Measurements from ENCODE around the gene C12orf43.
A peak's percentile ranks its signal among the peaks of the same experiment; 100 is the strongest.
"Not testable (repeated sequence)": the region's sequence is repeated elsewhere in the genome, so short reads cannot be mapped to it uniquely, and the experiment has no call there.

C12orf43 gene, protein sequence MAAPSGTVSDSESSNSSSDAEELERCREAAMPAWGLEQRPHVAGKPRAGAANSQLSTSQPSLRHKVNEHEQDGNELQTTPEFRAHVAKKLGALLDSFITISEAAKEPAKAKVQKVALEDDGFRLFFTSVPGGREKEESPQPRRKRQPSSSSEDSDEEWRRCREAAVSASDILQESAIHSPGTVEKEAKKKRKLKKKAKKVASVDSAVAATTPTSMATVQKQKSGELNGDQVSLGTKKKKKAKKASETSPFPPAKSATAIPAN

DNA sequence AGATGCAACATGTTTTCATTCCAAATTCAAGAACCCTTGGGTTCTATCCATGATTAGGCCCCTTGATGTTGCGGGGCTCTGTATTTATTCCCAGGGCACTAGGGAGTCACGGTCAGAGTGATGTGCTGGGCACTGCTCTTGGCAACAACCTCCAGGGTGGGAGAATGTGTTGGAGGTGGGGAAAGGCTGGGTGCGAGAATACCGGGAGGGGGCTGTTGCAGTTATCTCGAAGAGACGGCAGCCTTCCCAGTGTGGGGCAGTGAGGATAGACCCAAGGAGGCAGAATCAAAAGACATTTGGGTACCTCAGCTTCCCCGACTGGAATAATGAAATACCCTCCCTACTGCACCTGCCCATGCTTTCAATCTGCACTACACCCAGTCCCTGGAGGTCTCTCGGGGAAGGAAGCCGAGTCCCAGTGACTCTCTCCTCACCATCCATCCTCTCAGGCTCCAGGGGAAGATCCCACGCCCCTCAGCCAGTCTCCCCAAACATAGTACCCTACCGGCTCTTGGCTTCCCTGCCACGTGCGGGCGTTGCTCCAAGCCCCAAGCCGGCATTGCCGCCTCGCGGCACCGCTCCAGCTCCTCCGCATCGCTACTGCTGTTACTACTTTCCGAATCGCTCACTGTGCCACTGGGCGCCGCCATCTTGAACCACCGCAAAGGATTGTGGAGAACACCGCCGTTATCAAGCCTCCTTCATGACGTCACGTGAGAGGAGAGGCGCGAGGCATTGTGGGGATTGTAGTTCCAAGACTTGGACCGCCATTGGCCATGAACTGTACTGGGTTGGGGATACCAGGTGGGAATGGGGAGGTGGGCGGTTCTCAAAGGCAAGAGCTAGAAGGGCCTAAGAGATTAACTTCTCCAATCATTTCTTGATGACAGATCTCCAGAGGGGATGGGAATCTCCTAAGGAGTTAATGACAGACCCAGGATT, at the start of gene C12orf43:
C12orf43 (minus strand) TSS at position 663 of the 942 bp plus-strand sequence; CDS start at position 650, 13 bp downstream.
- DNase-seq = peak; percentile 93

DNA sequence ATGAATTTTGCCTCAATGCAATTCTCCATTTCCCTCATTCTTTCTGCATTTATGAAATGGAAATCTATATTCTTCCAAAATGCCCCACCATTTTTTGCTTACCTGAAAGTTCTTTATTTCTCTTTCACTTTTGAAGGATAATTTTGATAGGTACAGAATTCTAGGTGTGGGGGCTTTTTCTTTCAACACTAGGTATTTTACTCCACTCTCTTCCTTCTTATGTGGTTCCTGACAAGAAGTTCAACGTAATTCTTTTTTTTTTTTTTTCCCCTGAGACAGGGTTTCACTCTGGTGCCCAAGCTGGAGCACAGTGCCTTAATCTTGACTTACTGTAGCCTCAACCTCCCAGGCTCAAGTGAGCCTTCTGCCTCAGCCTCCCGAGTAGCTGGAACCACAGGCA, 49.1 kb upstream of the C12orf43 start:
- DNase-seq = no peak

DNA sequence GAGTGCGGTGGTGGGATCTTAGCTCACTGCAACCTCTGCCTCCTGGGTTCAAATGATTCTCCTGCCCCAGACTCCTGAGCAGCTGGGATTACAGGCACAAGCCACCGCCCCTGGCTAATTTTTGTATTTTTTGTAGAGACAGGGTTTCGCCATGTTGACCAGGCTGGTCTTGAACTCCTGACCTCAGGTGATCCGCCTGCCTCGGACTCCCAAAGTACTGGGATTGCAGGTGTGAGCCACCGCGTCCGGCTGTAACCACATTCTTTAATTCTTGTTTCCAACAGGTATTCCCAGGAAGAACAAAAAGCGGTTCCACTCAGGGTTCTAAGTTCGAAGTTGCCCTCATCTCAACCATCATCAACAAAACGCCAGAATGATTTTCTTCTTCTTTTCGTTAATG, 48.3 kb upstream of the C12orf43 start:
- DNase-seq = not testable (repeated sequence)

DNA sequence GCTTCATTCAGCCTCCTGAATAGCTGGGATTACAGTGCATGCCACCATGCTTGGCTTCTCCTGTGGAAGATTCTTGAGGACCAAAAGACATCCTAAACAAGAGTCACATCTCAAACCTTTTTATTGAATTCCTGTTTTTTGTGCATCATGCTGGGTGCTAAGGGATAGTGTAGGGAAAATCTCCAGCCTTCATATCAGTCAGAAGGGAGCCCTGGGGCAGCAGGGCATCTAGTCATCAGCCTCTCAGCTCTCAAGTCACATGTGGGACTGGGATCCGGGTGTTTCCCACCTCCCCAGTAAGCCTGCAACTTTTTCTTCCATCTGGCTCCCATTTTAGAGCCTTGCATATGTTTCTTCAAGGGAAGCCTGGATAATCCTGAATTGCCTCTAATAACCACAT, 47.8 kb upstream of the C12orf43 start:
- DNase-seq = no peak

DNA sequence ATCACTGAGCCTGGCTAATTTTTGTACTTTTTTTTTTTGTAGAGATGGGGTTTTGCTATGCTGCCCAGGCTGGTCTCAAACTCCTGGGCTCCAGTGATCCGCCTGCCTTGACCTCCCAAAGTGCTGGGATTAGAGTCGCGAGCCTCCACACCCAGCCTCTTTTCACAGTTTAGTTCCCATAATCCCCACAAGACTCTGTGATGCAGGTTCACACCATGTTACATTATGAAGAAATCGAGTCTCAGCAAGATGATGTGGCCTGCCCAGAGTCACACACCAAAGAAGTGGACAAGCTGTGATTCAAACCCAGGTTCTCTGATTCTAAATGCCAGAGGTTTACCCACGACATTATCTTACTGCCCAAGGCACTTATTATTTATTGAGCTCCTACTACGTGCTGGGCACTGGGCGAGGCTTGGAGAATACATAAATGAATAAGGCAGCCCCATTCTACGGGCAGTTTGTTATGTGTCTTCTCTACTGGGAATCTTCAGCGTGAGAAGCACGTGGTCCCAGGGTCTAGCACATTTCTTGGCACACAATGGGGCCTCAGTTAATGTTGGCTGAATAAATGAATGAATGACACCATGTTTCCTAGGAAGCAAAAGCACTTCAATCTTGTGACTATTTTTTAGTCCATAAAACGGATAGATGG, 46.2 kb upstream of the C12orf43 start:
- no peak for DNase-seq

DNA sequence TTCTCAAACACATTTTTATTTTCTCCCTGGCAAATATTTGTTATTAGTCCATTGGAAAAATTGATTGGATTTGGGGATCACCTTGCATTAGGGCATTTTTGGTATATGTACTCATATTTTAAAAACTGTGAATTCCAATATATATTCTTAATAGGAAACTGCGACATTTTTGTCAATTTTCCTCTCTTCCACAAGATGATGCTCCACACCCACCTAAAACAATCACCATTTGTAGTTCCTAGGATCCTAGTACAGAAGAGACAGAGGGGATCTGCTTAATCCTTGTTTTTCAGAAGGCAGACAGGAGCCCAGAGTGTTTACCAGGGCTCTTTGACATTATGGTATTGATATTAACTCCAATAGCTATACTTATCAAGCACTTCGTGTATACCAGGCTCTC, 45.5 kb upstream of the C12orf43 start:
- no peak for DNase-seq

DNA sequence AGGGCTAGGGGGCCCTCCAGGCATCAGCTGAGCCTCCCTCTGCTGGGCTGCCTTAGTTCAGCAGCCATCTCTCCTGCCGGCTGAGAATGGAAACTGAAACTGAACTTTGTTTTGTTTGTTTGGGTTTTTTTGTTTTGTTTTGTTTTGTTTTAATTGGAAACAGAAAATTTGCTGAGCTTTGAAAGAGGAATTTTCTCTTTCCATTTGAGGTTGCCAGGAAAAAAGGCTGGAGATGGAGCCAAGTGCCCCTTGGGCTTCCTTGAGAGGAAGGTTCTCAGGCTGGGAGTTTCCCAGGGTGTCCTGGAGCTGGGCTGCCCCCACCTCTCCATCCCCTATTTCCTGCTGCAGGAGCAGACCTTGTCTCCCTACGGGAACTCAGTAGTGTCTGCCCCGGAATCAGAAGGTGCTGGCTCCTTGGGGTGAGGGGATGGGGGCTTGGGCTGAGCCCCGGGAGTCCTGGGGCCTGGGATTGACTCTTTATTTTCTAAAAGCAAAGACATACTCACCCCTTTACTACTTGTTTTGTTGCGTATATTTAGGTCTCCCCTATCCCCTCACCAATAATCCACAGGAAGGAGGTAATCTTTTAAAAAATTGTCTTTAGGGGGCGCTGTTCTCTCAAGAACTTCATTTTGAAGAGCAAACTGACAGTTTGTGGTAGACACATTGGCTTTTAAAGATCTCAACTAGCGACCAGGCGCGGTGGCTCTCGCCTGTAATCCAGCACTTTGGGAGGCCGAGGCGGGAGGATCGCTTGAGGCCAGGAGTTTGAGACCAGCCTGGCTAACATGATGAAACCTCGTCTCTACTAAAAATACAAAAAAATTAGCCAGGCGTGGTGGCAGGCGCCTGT, 44.1 kb upstream of the C12orf43 start:
- peak; percentile 38 for DNase-seq

DNA sequence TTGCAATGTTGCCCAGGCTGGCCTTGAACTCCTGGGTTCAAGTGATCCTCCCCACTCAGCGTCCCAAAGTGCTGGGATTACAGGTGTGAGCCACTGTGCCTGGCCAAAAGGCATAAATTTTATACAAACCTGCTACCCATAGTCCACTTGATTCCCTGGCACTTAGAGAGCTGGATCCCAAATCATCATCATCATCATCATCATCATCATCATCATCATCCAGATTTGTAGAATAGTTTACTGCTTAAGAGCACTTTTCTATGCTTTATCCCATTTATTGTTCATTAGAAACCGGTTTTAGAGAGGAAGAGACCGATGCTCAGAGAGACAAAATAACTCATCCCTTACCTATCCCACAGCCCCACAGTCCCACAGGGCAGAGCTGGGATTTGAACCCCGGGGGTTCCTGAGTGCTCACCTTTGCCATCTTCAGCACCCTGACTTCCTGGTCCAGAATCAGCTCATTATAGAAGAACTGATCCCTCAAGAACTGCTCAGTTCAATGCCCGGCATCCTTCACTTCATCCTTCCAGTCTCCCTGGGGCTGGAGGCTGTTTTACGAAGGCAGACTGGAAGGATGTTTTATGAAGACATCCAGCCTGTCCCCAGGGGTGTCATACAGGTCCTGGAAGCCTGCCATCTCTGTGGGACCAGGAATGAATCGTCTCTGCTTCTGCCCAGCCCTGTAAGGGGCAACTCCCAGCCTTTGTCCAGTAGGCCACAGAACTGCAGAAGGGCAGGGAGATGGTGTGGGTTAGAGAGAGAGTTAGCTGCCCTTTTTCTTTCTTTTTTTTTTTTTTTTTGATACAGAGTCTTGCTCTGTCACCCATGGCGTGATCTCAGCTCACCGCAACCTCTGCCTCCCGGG, 43.0 kb upstream of the C12orf43 start:
- no peak for DNase-seq

DNA sequence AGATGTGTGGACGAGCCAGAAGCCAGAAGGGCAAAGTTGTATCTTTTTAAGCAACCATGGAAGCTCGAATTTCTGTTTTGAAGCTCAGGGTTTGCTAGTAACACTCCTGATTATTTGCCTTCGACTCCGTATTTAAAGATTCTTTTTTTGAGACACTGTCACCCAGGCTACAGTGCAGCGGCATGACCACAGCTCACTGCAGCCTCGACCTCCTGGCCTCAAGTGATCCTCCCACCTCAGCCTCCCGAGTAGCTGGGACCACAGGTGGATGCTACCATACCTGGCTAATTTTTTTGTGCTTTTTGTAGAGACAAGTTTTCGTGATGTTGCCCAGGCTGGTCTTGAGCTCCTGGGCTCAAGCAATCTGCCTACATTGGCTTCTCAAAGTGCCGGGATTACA, 41.5 kb upstream of the C12orf43 start:
- no peak for DNase-seq

DNA sequence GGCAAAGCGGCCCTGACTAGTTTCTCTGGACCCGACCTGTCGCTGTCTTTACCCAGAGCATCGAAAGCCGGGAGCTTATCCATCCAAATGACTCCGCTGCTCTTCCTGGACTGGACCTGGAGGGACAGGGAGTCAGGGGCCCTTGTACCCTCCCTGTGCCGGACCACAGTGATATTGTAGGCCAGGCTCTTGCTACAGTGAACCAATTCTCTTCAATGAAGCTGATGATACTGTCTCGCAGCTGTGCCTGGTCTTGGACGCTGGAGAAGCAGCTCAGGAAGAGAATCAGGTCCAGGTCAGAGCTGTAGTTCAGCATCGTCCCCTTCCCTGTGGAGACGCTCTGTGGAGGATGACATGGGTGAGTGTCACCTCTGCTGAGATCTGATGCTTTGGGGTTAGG, 37.4 kb upstream of the C12orf43 start:
- no peak for DNase-seq

DNA sequence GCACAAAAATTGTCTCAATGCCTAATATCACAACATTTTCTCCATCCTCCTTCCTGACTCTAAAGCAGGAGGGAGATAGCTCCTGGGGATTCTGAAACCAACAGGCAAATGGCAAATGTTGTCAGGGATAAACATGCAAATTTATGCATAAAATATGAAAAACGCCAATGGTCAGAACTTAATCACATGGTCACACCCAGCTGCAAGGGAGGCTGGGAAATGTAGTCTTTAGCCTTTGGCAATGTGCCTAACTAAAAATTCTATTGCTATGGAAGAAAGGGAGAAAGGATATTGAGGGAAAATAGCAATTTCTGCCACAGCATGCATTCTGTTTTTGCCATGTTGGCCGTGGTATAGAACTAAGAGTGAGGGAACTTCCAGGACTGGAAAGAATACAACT, 34.4 kb upstream of the C12orf43 start:
- no peak for DNase-seq

DNA sequence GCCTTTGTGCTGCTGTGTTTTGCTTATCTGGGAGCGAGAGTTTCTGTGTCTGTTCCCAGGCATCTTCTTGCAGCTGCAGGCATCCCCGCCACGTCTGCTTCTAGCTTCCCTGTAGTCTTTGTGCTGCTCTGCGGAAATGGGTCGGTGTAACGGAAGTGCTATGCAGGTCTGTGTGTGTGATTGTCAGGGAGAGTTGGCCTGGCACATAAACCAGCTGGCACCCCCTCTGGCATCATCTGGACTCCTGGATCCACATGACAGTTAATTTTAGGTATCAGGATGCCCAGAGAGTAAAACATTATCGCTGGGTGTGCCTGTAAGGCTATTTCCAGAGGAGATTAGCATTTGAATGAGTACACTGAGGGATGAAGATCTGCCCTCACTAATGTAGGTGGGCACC, 32.2 kb upstream of the C12orf43 start:
- no peak for DNase-seq

DNA sequence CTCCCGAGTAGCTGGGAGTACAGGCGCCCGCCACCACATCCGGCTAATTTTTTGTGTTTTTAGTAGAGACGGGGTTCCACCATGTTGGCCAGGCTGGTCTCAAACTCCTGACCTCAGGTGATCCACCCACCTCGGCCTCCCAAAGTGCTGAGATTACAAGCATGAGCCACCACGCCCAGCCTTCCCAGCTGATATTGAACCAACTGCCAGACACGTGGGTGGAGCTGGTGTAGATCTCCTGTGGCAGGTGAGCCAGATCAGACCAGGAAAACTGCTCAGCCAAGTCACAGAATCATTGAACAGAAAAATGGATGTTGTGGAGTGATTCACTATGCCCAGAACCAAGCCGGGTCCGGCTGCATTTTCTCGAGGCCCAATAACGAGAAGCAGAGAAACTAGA, 31.1 kb upstream of the C12orf43 start:
- DNase-seq = not testable (repeated sequence)

DNA sequence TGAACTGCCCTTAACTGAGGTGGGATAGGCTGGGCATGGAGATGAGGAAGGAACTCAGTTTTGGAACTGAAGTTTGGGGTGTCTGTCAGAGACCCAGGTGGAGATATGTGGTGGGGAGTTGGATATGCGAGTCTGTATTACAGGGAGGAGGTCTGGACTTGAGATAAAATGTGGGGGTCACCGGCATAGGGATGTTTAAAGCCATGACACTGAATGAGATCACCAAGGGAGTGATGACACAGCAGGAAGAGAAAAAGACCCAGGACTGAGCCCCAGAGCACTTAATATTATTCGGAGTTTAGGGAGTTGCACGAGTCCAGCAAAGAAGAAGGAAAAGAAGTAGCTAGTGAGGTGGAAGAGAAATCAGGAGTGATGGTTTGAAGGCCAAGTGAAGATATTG, 26.8 kb upstream of the C12orf43 start:
- no peak for DNase-seq

DNA sequence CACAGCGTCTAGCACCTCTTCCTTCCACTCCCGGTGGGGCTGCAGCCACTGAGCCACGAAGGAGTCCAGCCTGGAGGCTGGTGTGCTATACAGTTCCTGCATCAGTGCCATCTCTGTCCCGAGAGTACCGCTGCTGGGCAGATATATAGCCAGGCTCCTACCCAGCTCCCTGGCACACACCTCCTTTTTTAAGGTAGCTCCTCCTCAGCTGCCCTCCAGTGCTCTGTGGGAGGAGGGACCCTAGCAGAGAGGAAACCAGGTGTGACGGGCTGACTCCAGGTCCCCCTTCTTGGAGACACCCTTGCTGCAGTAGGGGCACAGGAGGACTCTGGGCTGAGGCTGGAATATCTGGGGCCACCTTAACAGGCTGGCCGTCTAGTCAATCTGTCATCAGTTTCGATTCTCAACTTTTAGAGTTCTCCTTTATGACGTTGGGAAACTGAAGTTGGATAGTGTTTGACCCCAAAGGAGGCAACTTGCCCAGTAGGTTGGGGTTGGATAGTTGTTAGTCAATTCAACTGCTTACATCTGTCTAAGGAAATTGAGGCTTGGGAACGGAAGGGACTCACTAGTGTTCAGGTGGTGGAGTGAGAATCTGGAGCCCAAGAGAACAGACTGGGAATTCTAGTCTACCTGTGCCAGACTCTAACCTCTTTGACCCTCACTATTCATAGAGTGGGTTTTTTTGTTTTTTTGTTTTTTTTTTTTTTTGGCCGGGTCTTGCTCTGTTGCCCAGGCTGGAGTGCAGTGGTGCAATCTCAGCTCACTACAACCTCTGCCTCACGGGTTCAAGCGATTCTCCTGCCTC, 22.8 kb upstream of the C12orf43 start, which contains the start of gene OASL:
OASL (minus strand) TSS at position 386 of the 808 bp plus-strand sequence; CDS start at position 111, 275 bp downstream.
- peak; percentile 29 for DNase-seq

DNA sequence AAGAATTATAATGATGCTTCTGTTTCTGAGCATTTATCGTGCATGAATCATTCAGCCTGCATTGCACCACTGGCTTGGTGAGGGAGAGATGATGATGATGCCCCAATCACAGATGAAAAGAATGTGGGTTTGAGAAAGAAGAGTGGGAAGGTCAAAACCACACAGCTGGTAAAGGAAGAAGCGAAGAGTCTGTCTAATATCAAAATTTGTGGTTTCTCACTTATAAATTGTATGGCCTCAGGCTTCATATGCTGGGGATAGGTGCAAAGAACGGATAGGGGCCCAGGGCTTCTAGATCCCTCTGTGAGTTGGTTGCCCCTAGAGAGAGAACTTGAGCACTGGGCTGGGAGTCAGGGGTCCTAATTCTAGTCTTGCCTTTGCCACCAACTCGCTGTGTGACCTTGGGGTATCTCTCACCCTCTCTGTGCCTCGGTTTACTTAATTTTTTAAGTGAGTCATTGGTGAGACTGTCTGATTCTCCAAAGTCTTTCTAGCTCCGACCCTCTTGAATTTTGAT, 20.6 kb upstream of the C12orf43 start:
- peak; percentile 14 for DNase-seq

DNA sequence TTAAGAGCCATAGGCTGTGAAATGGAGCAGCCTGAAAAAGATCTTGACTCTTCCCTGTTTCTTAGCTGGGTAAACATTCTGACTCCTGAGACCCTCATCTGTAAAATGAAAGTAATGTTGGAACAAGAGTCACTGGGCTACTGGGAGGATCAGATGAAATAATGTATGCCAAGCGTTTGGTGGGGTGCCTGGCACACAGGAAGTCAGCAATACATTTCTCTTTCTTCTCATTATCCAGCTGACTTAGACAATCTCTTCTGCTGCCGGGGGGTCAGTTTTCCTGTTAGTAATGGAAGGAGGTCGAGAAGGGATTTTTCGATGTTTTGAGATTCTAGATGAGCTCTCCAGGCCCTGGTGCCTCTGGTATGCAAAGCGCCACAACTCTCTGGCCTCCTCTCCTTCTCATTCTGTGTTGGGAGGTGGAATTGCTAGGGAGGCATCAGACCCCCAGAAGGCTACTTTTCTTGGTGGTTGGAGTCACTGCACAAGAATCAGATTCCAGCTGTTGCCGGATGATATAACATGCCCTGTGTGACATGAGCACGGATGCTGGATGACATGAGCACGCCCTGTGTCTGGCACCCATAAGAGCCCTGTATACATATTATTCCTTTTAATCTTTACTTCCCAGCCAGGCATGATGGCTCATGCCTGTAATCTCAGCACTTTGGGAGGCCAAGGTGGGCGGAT, 18.5 kb upstream of the C12orf43 start:
- no peak for DNase-seq

DNA sequence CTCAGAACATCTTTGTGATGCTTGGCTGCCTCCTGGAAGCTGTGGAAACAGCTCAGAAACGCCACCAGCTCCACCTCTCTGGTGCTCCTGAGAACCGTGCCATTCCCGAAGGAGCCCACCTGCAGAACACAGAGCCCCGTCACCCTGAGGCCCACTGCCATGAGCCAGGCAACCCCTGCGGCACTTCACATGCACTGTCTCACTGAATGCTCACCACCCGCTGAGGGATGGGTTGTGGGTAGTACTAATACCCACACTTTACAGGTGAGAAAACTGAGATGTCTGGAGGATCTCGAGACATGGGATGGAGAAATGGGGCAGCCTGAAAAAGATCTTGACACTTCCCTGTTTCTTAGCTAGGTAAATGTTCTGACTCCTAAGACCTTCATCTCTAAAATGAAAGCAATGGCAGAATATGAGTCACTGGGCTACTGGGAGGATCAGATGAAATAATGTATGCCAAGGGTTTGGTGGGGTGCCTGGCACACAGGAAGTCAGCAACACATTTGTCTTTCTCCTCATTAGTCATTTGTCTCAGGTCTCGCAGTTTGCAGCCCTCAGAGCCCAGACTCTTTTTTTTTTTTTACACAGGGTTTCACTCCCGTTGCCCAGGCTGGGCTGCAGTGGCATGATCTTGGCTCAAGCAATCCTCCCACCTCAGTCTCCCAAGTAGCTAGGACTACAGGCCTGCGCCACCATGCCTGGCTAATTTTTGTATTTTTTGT, 17.5 kb upstream of the C12orf43 start:
- peak; percentile 21 for DNase-seq
